ENCODE measurements around the gene TPRA1. TPM values are rescaled to one million over a fixed set of nuclear protein-coding genes. Genes with fewer than 3 reads are reported as not detected.

The TPRA1 gene
- total and polyA plus RNA-seq, 2 experiments from 2014 or later, result 16.7 to 30.4 TPM

DNA sequence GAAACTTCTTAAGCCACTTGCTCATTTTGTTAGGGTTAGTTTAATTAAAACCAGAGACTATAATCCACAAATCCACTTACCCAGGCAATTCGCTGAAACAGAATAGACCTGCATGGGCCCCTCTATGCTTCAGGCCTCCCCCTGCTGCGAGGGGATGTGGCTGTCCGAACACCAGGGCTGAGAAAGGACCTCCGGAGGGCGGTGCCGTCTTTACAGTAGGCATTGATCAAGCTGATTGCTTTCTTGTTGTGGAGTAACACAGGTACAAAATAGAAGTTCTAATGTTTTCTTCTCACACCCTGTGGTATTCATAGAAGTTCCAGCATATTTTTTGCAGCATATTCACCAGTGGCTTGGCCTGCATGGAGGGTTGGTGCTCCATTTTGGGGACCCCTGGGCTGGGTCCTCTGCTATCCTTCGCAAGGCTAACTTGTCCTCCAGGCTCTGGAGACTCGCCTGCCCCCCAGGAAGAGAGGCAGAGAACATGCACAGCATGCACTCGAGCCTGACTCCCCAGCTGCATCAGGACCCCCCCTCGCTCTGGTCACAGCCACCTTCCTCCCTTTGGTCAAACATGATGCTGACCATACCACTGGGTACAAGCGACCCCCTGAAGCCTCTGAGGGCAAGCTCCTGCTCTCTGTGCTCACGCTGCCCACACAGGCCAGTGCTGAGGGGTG, 55.3 kb downstream of the TPRA1 start (continued):
- TF ChIP-seq ZNF331 (CRISPR knock-in tag; IDR thresholded peaks at IDR 0.05; ENCODE audit: low read depth) (no peak), POLR2AphosphoS5 (IDR thresholded peaks at IDR 0.05; ENCODE audit: low read depth) (no peak), REST (IDR thresholded peaks at IDR 0.05; ENCODE audit: unreplicated experiment) (no peak), EZH2 (IDR thresholded peaks at IDR 0.05; ENCODE audit: low read depth, unreplicated experiment) (no peak), NANOG (IDR thresholded peaks at IDR 0.05; ENCODE audit: borderline replicate concordance) (no peak), EZH2phosphoT487 (IDR thresholded peaks at IDR 0.05; ENCODE audit: unreplicated experiment) (no peak), ZNF114 (CRISPR knock-in tag; IDR thresholded peaks at IDR 0.05) (no peak), STAT1 (IDR thresholded peaks at IDR 0.05; ENCODE audit: unreplicated experiment) (no peak), JUNB (IDR thresholded peaks at IDR 0.05; ENCODE audit: unreplicated experiment) (no peak), CREB1 (CRISPR knock-in tag; IDR thresholded peaks at IDR 0.05; ENCODE audit: low read depth) (no peak)

DNA sequence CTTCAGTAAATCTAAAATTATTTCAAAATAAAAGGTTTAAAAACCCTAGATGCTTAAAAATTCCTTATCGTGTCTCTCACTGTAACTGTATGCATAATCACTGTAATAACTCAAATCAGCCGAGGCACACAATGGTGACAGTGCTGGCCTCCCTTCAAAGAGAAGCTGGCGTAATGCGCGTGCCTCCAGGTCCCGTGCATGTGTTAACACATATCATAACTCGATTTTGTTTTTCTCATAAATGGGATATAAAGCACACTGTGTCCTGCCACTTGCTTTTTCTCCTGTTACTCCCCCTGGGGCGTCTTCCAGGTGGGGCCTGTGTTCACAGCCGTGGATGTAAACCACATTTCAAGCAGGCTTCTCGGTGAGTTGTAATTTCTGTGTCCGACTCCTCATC, 56.0 kb downstream of the TPRA1 start:
- H3K27me3 ChIP-seq (ENCODE audit: insufficient read depth), result no peaks in the 10 kb centered on the region
- H2AFZ ChIP-seq, result no peak overlapping the region
- ATAC-seq (no peak), DNase-seq (ENCODE audit: low spot score) (no peak)
- 0 out of 2 replicates have a peak, but pooled peaks cover 5% of the 10 kb centered on the region for H3K4me1 ChIP-seq (ENCODE audit: insufficient read depth)
- no peak overlapping the region for H3K27ac ChIP-seq (ENCODE audit: low read depth)
- no peak overlapping the region for H3K4me2 ChIP-seq
- Mint-ChIP-seq H3K4me3 (no peak overlapping the region), H3K36me3 (ENCODE audit: low read depth) (no peaks in the 10 kb centered on the region; the same call in 2 of the 3 replicates), H3K9me3 (no peaks in the 10 kb centered on the region), H3K27me3 (ENCODE audit: insufficient read depth, low read depth, poor library complexity) (peaks cover 9% of the 10 kb centered on the region), H3K27ac (no peak overlapping the region; the same call in 1 of the 2 replicates), H3K4me1 (peaks cover 18% of the 10 kb centered on the region)
- no peak overlapping the region for H3K4me3 ChIP-seq
- H3K79me2 ChIP-seq (replicated peaks; ENCODE audit: insufficient read depth), result no peaks in the 10 kb centered on the region
- H3F3A ChIP-seq (replicated peaks; ENCODE audit: low read depth), result no peaks in the 10 kb centered on the region
- no peaks in the 10 kb centered on the region for H4K20me1 ChIP-seq (replicated peaks; ENCODE audit: insufficient read depth)
- H3K36me3 ChIP-seq (ENCODE audit: insufficient read depth), result no peaks in the 10 kb centered on the region
- H3K9me2 ChIP-seq (ENCODE audit: insufficient read depth), result no peaks in the 10 kb centered on the region
- TF ChIP-seq POLR2AphosphoS5 (IDR thresholded peaks at IDR 0.05; ENCODE audit: low read depth) (no peak), CREB1 (CRISPR knock-in tag; IDR thresholded peaks at IDR 0.05; ENCODE audit: low read depth) (no peak), EZH2 (IDR thresholded peaks at IDR 0.05; ENCODE audit: low read depth, unreplicated experiment) (no peak), ZNF331 (CRISPR knock-in tag; IDR thresholded peaks at IDR 0.05; ENCODE audit: low read depth) (no peak), ZNF462 (CRISPR knock-in tag; IDR thresholded peaks at IDR 0.05) (no peak), STAT1 (IDR thresholded peaks at IDR 0.05; ENCODE audit: unreplicated experiment) (no peak), NANOG (IDR thresholded peaks at IDR 0.05; ENCODE audit: borderline replicate concordance) (no peak)
- TF ChIP-seq, protein P1, sequence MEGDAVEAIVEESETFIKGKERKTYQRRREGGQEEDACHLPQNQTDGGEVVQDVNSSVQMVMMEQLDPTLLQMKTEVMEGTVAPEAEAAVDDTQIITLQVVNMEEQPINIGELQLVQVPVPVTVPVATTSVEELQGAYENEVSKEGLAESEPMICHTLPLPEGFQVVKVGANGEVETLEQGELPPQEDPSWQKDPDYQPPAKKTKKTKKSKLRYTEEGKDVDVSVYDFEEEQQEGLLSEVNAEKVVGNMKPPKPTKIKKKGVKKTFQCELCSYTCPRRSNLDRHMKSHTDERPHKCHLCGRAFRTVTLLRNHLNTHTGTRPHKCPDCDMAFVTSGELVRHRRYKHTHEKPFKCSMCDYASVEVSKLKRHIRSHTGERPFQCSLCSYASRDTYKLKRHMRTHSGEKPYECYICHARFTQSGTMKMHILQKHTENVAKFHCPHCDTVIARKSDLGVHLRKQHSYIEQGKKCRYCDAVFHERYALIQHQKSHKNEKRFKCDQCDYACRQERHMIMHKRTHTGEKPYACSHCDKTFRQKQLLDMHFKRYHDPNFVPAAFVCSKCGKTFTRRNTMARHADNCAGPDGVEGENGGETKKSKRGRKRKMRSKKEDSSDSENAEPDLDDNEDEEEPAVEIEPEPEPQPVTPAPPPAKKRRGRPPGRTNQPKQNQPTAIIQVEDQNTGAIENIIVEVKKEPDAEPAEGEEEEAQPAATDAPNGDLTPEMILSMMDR (conservative IDR thresholded peaks at IDR 0.05; ENCODE audit: low read depth in 2 of 2), result no peak
